Measurements from ENCODE around the gene HEBP1. TPM values are rescaled to one million over a fixed set of nuclear protein-coding genes. Genes with fewer than 3 reads are reported as not detected.
A peak's percentile ranks its signal among the peaks of the same experiment; 100 is the strongest.

The HEBP1 gene
- total and polyA plus RNA-seq, 4 donors = 40.5 to 62.7 (median 53.7) TPM

- DNase-seq = peak in 2 of 3 donors; percentile 24 to 25
- Histone ChIP-seq H3K4me1 (ENCODE audit: control insufficient read depth in 5 of 5, insufficient read depth in 5 of 5, low read length in 5 of 5) (peaks cover 0 to 6% (median 0%) of the 10 kb centered on the region in 5 donors), H3K27ac (ENCODE audit: low read depth in 1 of 2, low read length in 1 of 2) (no peak overlapping the region), H3K9ac (ENCODE audit: insufficient read depth in 1 of 2, low read length in 2 of 2) (no peak overlapping the region), H3K36me3 (ENCODE audit: control insufficient read depth in 4 of 4, insufficient read depth in 4 of 4, low read length in 4 of 4) (peaks cover 20 to 26% (median 24%) of the 10 kb centered on the region in 4 donors), H3K9me3 (ENCODE audit: control insufficient read depth in 4 of 4, insufficient read depth in 3 of 4, low read length in 3 of 4) (no peaks in the 10 kb centered on the region), H3K4me3 (no peak overlapping the region), H3K27me3 (ENCODE audit: control insufficient read depth in 3 of 3, insufficient read depth in 3 of 3, low read length in 2 of 3) (no peaks in the 10 kb centered on the region)
- TF ChIP-seq CTCF (IDR thresholded peaks at IDR 0.05; ENCODE audit: control extremely low read depth, extremely low read depth) = no peak
- 89 to 93% methylated on average over 10 of the region's 10 CpGs for WGBS, 2 donors
- ATAC-seq (ENCODE audit: insufficient read depth, low FRiP score) = no peak
Observed at GRCh38 chr12:12986775-12987331, 13.2 kb downstream of the HEBP1 start.

GRCh38 chr12:12985817-12986408 is 14.2 kb downstream of the HEBP1 start:
- WGBS, 2 donors = 82 to 87% methylated on average over 4 of the region's 4 CpGs

GRCh38 chr12:12984149-12984548 is 15.9 kb downstream of the HEBP1 start:
- H3K36me3 ChIP-seq (ENCODE audit: control insufficient read depth in 4 of 4, insufficient read depth in 4 of 4, low read length in 4 of 4) = peaks cover 28 to 39% (median 34%) of the 10 kb centered on the region in 4 donors
- no peak for ATAC-seq (ENCODE audit: insufficient read depth, low FRiP score)

More at GRCh38 chr12:12985817-12986408, 14.2 kb downstream of the HEBP1 start:
- ATAC-seq (ENCODE audit: insufficient read depth, low FRiP score) = no peak
- H3K4me1 ChIP-seq (ENCODE audit: control insufficient read depth in 5 of 5, insufficient read depth in 5 of 5, low read length in 5 of 5) = no peaks in the 10 kb centered on the region
- TF ChIP-seq CTCF (IDR thresholded peaks at IDR 0.05; ENCODE audit: control extremely low read depth, extremely low read depth) = no peak
- no peaks in the 10 kb centered on the region for H3K9me3 ChIP-seq (ENCODE audit: control insufficient read depth in 4 of 4, insufficient read depth in 3 of 4, low read length in 3 of 4)
- H3K27ac ChIP-seq (ENCODE audit: low read depth in 1 of 2, low read length in 1 of 2) = no peak overlapping the region
- no peak for DNase-seq
- no peak overlapping the region for H3K9ac ChIP-seq (ENCODE audit: insufficient read depth in 1 of 2, low read length in 2 of 2)
- H3K4me3 ChIP-seq = no peak overlapping the region
- H3K27me3 ChIP-seq (ENCODE audit: control insufficient read depth in 3 of 3, insufficient read depth in 3 of 3, low read length in 2 of 3) = no peaks in the 10 kb centered on the region
- H3K36me3 ChIP-seq (ENCODE audit: control insufficient read depth in 4 of 4, insufficient read depth in 4 of 4, low read length in 4 of 4) = peaks cover 28 to 36% (median 31%) of the 10 kb centered on the region in 4 donors

More at GRCh38 chr12:12984149-12984548, 15.9 kb downstream of the HEBP1 start:
- 87 to 89% methylated on average over 5 of the region's 5 CpGs for WGBS, 2 donors
- no peak overlapping the region for H3K4me3 ChIP-seq
- no peak overlapping the region for H3K27ac ChIP-seq (ENCODE audit: low read depth in 1 of 2, low read length in 1 of 2)
- no peaks in the 10 kb centered on the region for H3K27me3 ChIP-seq (ENCODE audit: control insufficient read depth in 3 of 3, insufficient read depth in 3 of 3, low read length in 2 of 3)
- H3K4me1 ChIP-seq (ENCODE audit: control insufficient read depth in 5 of 5, insufficient read depth in 5 of 5, low read length in 5 of 5) = peaks cover 0 to 8% (median 0%) of the 10 kb centered on the region in 5 donors
- H3K9ac ChIP-seq (ENCODE audit: insufficient read depth in 1 of 2, low read length in 2 of 2) = no peak overlapping the region
- TF ChIP-seq CTCF (IDR thresholded peaks at IDR 0.05; ENCODE audit: control extremely low read depth, extremely low read depth) = no peak
- no peaks in the 10 kb centered on the region for H3K9me3 ChIP-seq (ENCODE audit: control insufficient read depth in 4 of 4, insufficient read depth in 3 of 4, low read length in 3 of 4)
- DNase-seq = no peak
